ENCODE measurements around the gene CHI3L1. TPM values are rescaled to one million over a fixed set of nuclear protein-coding genes. Genes with fewer than 3 reads are reported as not detected.

Gene CHI3L1
- total RNA-seq, 4 donors from 2014 or later = 7.3 to 625 (median 33.2) TPM

- no peak for TF ChIP-seq CTCF (IDR thresholded peaks at IDR 0.05; ENCODE audit: low read depth)
These were observed 14.1 kb downstream of the CHI3L1 start for GRCh38 chr1:203172184-203173010.

GRCh38 chr1:203171341-203172183, 14.9 kb downstream of the CHI3L1 start:
- TF ChIP-seq CTCF (IDR thresholded peaks at IDR 0.05; ENCODE audit: low read depth) = no peak

- TF ChIP-seq CTCF (IDR thresholded peaks at IDR 0.05; ENCODE audit: low read depth) = no peak
These were observed 15.7 kb downstream of the CHI3L1 start for GRCh38 chr1:203170625-203171330.

GRCh38 chr1:203169770-203170520, 16.6 kb downstream of the CHI3L1 start:
- no peak for TF ChIP-seq CTCF (IDR thresholded peaks at IDR 0.05; ENCODE audit: low read depth)

GRCh38 chr1:203168991-203169390, 17.5 kb downstream of the CHI3L1 start:
- TF ChIP-seq CTCF (IDR thresholded peaks at IDR 0.05; ENCODE audit: low read depth) = no peak

GRCh38 chr1:203168256-203168786, 18.2 kb downstream of the CHI3L1 start:
- TF ChIP-seq CTCF (IDR thresholded peaks at IDR 0.05; ENCODE audit: low read depth) = no peak

Measured in subcutaneous adipose tissue (tissue), 4 donors.